ENCODE measurements around the gene SRC.

SRC gene

GRCh38 chr20:37303637-37304036, 42.3 kb upstream of the SRC start:
- Histone ChIP-seq H3K27ac (no peak overlapping the region), H3K9ac (no peak overlapping the region), H3K36me3 (ENCODE audit: insufficient read depth) (no peaks in the 10 kb centered on the region), H3K79me2 (ENCODE audit: insufficient read depth, low read depth) (no peaks in the 10 kb centered on the region), H2AFZ (ENCODE audit: low read depth) (no peak overlapping the region), H4K20me1 (ENCODE audit: insufficient read depth) (no peaks in the 10 kb centered on the region), H3K4me3 (IDR thresholded peaks at IDR 0.05; ENCODE audit: insufficient read depth, low read depth, low read length) (no peak overlapping the region), H3K4me1 (ENCODE audit: low read depth, poor library complexity, severe bottlenecking) (peaks cover 14% of the 10 kb centered on the region), H3K27me3 (ENCODE audit: insufficient read depth, low read depth) (no peaks in the 10 kb centered on the region), H3K4me2 (no peak overlapping the region)
- TF ChIP-seq CTCF (conservative IDR thresholded peaks at IDR 0.05; ENCODE audit: low read depth, low read length): no peak

GRCh38 chr20:37305079-37305478, 40.9 kb upstream of the SRC start:
- Histone ChIP-seq H3K9ac (no peak overlapping the region), H3K79me2 (ENCODE audit: insufficient read depth, low read depth) (no peaks in the 10 kb centered on the region)

GRCh38 chr20:37305839-37306238, 40.1 kb upstream of the SRC start:
- Histone ChIP-seq H3K4me2 (no peak overlapping the region), H3K4me3 (IDR thresholded peaks at IDR 0.05; ENCODE audit: insufficient read depth, low read depth, low read length) (no peak overlapping the region), H3K4me1 (ENCODE audit: low read depth, poor library complexity, severe bottlenecking) (peaks cover 23% of the 10 kb centered on the region), H3K9ac (no peak overlapping the region), H3K79me2 (ENCODE audit: insufficient read depth, low read depth) (no peaks in the 10 kb centered on the region), H4K20me1 (ENCODE audit: insufficient read depth) (no peaks in the 10 kb centered on the region), H3K36me3 (ENCODE audit: insufficient read depth) (no peaks in the 10 kb centered on the region), H3K27ac (no peak overlapping the region), H2AFZ (ENCODE audit: low read depth) (no peak overlapping the region), H3K27me3 (ENCODE audit: insufficient read depth, low read depth) (no peaks in the 10 kb centered on the region)
- no peak for TF ChIP-seq CTCF (conservative IDR thresholded peaks at IDR 0.05; ENCODE audit: low read depth, low read length)

More at GRCh38 chr20:37305079-37305478, 40.9 kb upstream of the SRC start:
- H3K4me2 ChIP-seq: no peak overlapping the region
- no peak for TF ChIP-seq CTCF (conservative IDR thresholded peaks at IDR 0.05; ENCODE audit: low read depth, low read length)
- no peak overlapping the region for H3K4me3 ChIP-seq (IDR thresholded peaks at IDR 0.05; ENCODE audit: insufficient read depth, low read depth, low read length)
- no peak overlapping the region for H2AFZ ChIP-seq (ENCODE audit: low read depth)
- peaks cover 23% of the 10 kb centered on the region for H3K4me1 ChIP-seq (ENCODE audit: low read depth, poor library complexity, severe bottlenecking)
- no peaks in the 10 kb centered on the region for H4K20me1 ChIP-seq (ENCODE audit: insufficient read depth)
- no peaks in the 10 kb centered on the region for H3K36me3 ChIP-seq (ENCODE audit: insufficient read depth)
- no peaks in the 10 kb centered on the region for H3K27me3 ChIP-seq (ENCODE audit: insufficient read depth, low read depth)
- no peak overlapping the region for H3K27ac ChIP-seq

- no peak for TF ChIP-seq CTCF (conservative IDR thresholded peaks at IDR 0.05; ENCODE audit: low read depth, low read length)
- Histone ChIP-seq H3K36me3 (ENCODE audit: insufficient read depth) (no peaks in the 10 kb centered on the region), H2AFZ (ENCODE audit: low read depth) (no peak overlapping the region), H3K9ac (no peak overlapping the region; the same call in 1 of the 2 replicates), H3K79me2 (ENCODE audit: insufficient read depth, low read depth) (no peaks in the 10 kb centered on the region), H4K20me1 (ENCODE audit: insufficient read depth) (no peaks in the 10 kb centered on the region), H3K27me3 (ENCODE audit: insufficient read depth, low read depth) (no peaks in the 10 kb centered on the region), H3K4me1 (ENCODE audit: low read depth, poor library complexity, severe bottlenecking) (peaks cover 23% of the 10 kb centered on the region), H3K4me2 (peak overlapping the region; percentile 37), H3K4me3 (IDR thresholded peaks at IDR 0.05; ENCODE audit: insufficient read depth, low read depth, low read length) (no peak overlapping the region), H3K27ac (peak overlapping the region; percentile 38)
These were observed 37.6 kb upstream of the SRC start for GRCh38 chr20:37308086-37309050.

Measured in KMS-11 (cell line).